K562 (cell line): ENCODE measurements around the gene SLC6A9. TPM values are rescaled to one million over a fixed set of nuclear protein-coding genes. Genes with fewer than 3 reads are reported as not detected.

ENCODE experiments used
- DACH1 ChIP-seq: fragments of 450-650 bp; IDR thresholded peaks from 2 replicates; pipeline ENCODE4 v1.6.1; 2018; ENCODE audit not compliant: partially characterized antibody
- HCFC1 ChIP-seq: IDR thresholded peaks from 2 replicates; pipeline ENCODE4 v1.6.1; 2012; ENCODE audit warnings: low read depth, low read length, improper control_type of control experiment
- HDGF ChIP-seq: fragments of 450-650 bp; IDR thresholded peaks from 2 replicates; pipeline ENCODE4 v1.6.1; 2016
- JUND ChIP-seq, 2 experiments: IDR thresholded peaks; 2 replicates in 1 of 2; 3 replicates in 1 of 2; pipeline ENCODE4 v1.6.1; 2011; ENCODE audit warnings: borderline replicate concordance in 2 of 2, low read depth in 2 of 2, low read length in 2 of 2, improper control_type of control experiment in 1 of 2, missing biosample characterization in 1 of 2, missing genetic modification characterization in 1 of 2, missing genetic modification reagents in 1 of 2
- POLR2G ChIP-seq: fragments of 200-400 bp; formaldehyde crosslinking; IDR thresholded peaks from 2 replicates; pipeline ENCODE4 v1.6.1; 2017; ENCODE audit warnings: low read depth, mild to moderate bottlenecking, antibody characterized with exemption, low read length, moderate library complexity
- RB1 ChIP-seq: fragments of 450-650 bp; IDR thresholded peaks from 2 replicates; pipeline ENCODE4 v1.6.1; 2017; ENCODE audit warnings: low read depth, mild to moderate bottlenecking
- RCOR1 ChIP-seq, 2 experiments: IDR thresholded peaks; 2 replicates each; pipeline ENCODE4 v1.6.1; 2012; ENCODE audit warnings: low read depth in 2 of 2, low read length in 2 of 2, borderline replicate concordance in 1 of 2, improper control_type of control experiment in 1 of 2
- SMC3 ChIP-seq: conservative IDR thresholded peaks from 2 replicates; pipeline ENCODE4 v1.6.1; 2011; ENCODE audit warnings: low read depth, low read length, improper control_type of control experiment; ENCODE audit not compliant: insufficient read depth
- TFAP4 ChIP-seq: sonication (generic); formaldehyde crosslinking; IDR thresholded peaks from 2 replicates; pipeline ENCODE4 v1.8.0; 2022; ENCODE audit warnings: missing genetic modification reagents, mild to moderate bottlenecking, moderate library complexity, borderline replicate concordance
- YY1 ChIP-seq, 3 experiments: IDR thresholded peaks; 2 replicates each; pipeline ENCODE4 v1.6.1; 2011; ENCODE audit warnings: low read length in 2 of 3, mild to moderate bottlenecking in 2 of 3, moderate library complexity in 2 of 3, borderline replicate concordance in 1 of 3, control low read depth in 1 of 3, low read depth in 1 of 3; ENCODE audit not compliant: insufficient read depth in 3 of 3, insufficient replicate concordance in 2 of 3, control insufficient read depth in 1 of 3, insufficient read length in 1 of 3; ENCODE audit errors: extremely low read depth in 1 of 3
- ZFP91 ChIP-seq: sonication (generic); formaldehyde crosslinking; IDR thresholded peaks from 2 replicates; pipeline ENCODE4 v1.8.0; 2022; ENCODE audit warnings: mild to moderate bottlenecking, missing genetic modification reagents
- ZNF311 ChIP-seq: fragments of 250-450 bp; sonication (Bioruptor Pico); IDR thresholded peaks from 2 replicates; pipeline ENCODE4 v1.4.0; 2020; ENCODE audit warnings: mild to moderate bottlenecking, moderate library complexity
- polyA plus RNA-seq, 8 experiments: library from polyadenylated mRNA; depleted of rRNA in 4 of 8; stranded (reverse) in 5 of 8; unstranded in 3 of 8; fragments of >200 nt; fragmentation: Nextera tagmentation in 2 of 8; fragmentation: Illumina TruSeq in 1 of 8; extraction: Ambion mirVana in 2 of 8; extraction: Trizol in 1 of 8; gene quantifications; 2 replicates each; pipeline versions ENCODE4 v1.2.1 to v1.2.3, GENCODE V29; 2011 to 2014; ENCODE audit warnings: inconsistent platforms in 1 of 8, missing spikeins in 1 of 8
- total RNA-seq, 7 experiments: library from RNA; depleted of rRNA in 6 of 7; stranded (reverse); fragments of >200 nt in 6 of 7; fragmentation: Illumina TruSeq in 2 of 7; extraction: Trizol in 2 of 7; gene quantifications; 2 replicates each; pipeline versions ENCODE4 v1.2.1 to v1.2.3, GENCODE V29; 2011 to 2021; ENCODE audit warnings: low replicate concordance in 1 of 7
- TF ChIP-seq, protein P1 (sequence below), 2 experiments: fragments of 450-650 bp; conservative IDR thresholded peaks; 2 replicates each; pipeline ENCODE4 v1.6.1; 2017; ENCODE audit warnings: mild to moderate bottlenecking in 2 of 2, moderate library complexity in 2 of 2
- TF ChIP-seq, protein P2 (sequence below): fragments of 450-650 bp; IDR thresholded peaks from 2 replicates; pipeline ENCODE4 v1.6.1; 2016; ENCODE audit warnings: antibody characterized with exemption

The SLC6A9 gene
- total and polyA plus RNA-seq, 9 of the 15 experiments (the other 6 are each of a cell fraction or from before 2014, with no cell fraction given): 0.17 to 18.7 (median 2.9) TPM

GRCh38 chr1:43994794-43995790, 36.2 kb downstream of the SLC6A9 start (continued):
- TF ChIP-seq, protein P1, sequence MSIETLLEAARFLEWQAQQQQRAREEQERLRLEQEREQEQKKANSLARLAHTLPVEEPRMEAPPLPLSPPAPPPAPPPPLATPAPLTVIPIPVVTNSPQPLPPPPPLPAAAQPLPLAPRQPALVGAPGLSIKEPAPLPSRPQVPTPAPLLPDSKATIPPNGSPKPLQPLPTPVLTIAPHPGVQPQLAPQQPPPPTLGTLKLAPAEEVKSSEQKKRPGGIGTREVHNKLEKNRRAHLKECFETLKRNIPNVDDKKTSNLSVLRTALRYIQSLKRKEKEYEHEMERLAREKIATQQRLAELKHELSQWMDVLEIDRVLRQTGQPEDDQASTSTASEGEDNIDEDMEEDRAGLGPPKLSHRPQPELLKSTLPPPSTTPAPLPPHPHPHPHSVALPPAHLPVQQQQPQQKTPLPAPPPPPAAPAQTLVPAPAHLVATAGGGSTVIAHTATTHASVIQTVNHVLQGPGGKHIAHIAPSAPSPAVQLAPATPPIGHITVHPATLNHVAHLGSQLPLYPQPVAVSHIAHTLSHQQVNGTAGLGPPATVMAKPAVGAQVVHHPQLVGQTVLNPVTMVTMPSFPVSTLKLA (conservative IDR thresholded peaks at IDR 0.05): peak in 1 of 2 experiments; percentile 60; a peak in 3 of 4 replicates
- TF ChIP-seq RB1: peak; percentile 78; the same call in 1 of the 2 replicates
- TF ChIP-seq HCFC1: peak; percentile 29; the same call in 1 of the 2 replicates
- TF ChIP-seq RCOR1 (IDR thresholded peaks at IDR 0.05; ENCODE audit: borderline replicate concordance in 1 of 2, low read depth in 2 of 2, low read length in 2 of 2): peak in 1 of 2 experiments; percentile 43; a peak in 1 of 4 replicates
- TF ChIP-seq TFAP4 (CRISPR knock-in tag): peak; percentile 85
- TF ChIP-seq, protein P2, sequence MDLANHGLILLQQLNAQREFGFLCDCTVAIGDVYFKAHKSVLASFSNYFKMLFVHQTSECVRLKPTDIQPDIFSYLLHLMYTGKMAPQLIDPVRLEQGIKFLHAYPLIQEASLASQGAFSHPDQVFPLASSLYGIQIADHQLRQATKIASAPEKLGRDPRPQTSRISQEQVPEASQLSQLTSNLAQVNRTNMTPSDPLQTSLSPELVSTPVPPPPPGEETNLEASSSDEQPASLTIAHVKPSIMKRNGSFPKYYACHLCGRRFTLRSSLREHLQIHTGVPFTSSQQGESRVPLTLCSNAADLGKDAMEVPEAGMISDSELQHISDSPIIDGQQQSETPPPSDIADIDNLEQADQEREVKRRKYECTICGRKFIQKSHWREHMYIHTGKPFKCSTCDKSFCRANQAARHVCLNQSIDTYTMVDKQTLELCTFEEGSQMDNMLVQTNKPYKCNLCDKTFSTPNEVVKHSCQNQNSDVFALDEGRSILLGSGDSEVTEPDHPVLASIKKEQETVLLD: no peak
- TF ChIP-seq ZNF311 (CRISPR knock-in tag): no peak
- TF ChIP-seq YY1 (IDR thresholded peaks at IDR 0.05; ENCODE audit: borderline replicate concordance in 1 of 3, control insufficient read depth in 1 of 3, extremely low read depth in 1 of 3, insufficient read depth in 3 of 3, insufficient read length in 1 of 3, insufficient replicate concordance in 2 of 3, low read depth in 1 of 3, low read length in 2 of 3): peak in 2 of 3 experiments; percentile 8 to 9
- peak; percentile 46; the same call in 1 of the 2 replicates for TF ChIP-seq JUND (IDR thresholded peaks at IDR 0.05; ENCODE audit: borderline replicate concordance, low read depth, low read length)
- TF ChIP-seq JUND (tag; IDR thresholded peaks at IDR 0.05; ENCODE audit: borderline replicate concordance, low read depth, low read length): peak; percentile 21; the same call in 1 of the 3 replicates
- 0 out of 2 replicates have a peak, but pooled peaks have one; percentile 44 for TF ChIP-seq HDGF
- TF ChIP-seq POLR2G: peak; percentile 46; the same call in 1 of the 2 replicates
- TF ChIP-seq ZFP91 (CRISPR knock-in tag): 0 out of 2 replicates have a peak, but pooled peaks have one; percentile 36
- TF ChIP-seq SMC3: peak; percentile 88
- TF ChIP-seq DACH1: peak; percentile 57
